Non-pigmented ciliary epithelial cell (primary cell): ENCODE results near the gene EFL1.
A peak's percentile ranks its signal among the peaks of the same experiment; 100 is the strongest.

Source experiments
- DNase-seq: peaks from one replicate; pipeline ENCODE4 v3.0.0-alpha.2; 2010; ENCODE audit warnings: low read depth

The EFL1 gene

DNA sequence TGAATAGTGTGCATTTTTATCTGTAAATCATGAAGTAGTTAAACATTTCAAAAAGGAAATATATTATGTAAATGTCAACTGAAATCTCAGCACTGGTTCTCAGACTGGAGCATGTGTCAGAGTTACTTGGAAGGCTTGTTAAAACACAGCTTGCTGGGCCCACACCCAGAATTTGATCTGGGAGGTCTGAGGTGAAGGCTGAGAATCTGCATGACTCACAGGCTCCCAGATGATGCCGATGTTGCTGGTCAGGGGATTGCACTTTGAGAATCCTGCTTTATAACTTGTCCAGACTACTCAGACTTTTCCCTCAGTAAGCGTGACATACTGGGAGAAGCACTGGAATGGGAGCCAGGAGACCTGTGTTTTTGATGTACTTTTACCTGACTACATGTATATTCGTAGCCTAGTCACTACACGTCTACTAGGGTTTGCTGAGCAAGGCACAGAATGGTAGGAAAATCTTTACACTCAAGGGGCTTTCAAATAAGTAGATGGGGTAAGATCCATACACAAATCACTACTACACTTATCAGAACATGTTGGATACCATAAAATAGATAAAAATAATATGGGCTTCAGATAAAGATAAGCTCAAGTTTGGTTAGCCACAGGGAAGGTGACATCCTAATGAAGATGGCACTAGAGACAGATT is 139.7 kb downstream of the EFL1 start:
- peak; percentile 97 for DNase-seq

DNA sequence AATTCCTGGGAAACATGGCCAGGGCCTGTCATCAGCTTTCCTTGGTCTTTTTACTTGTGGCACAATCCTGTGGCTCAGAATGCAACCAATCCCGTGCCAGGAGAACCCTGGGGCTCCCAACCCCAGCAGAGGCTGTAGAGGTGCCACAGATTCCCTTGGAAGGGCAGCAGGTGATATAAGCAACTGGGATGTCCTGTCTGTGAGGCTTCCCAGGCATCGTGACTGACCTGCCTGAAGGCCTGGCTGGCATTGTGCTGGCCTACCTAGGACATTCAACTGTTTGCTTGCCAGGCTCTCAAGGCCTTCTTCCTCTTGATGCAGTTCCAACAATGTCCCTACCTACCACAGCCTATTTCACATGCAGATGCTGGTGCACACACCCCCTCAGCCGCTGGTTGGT is 144.5 kb downstream of the EFL1 start:
- no peak for DNase-seq

DNA sequence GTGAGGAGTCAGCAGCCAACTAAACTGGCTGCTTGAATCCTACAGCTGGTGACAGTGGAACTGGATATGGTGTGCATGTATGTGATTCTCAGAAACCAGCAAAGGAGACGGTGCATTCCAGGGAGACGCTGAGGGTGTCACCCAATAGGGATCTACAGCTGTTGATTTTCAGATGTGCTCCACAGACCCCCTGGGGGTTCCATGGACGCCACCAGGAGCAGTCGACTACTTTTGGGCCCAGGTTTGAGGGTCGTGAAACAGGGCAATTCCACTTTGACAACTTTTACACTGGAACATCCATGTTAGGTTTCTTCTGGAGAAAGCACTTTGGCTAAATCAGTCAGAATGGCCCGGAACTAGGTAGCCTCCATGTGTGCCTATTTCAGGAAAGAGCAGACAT is 145.2 kb downstream of the EFL1 start:
- no peak for DNase-seq

DNA sequence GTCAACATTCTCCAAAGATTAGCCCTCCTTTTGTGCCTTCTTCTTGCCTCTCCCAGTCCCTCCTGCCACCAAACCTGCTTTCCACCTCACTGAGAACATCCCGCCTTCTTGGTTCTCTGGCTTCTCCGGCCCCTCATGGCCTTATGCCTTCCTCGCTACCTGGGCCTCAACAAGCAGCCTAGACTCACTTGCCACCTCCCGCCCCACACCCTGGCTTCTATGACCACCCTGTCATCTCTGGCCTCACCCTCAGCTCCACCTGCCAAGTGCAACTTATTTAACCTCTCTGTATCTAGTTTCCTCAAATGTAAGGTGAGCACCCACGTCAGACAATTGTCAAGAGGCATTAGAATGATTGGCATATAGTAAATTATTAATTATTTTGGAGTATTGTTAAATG is 147.9 kb downstream of the EFL1 start:
- DNase-seq, result no peak

DNA sequence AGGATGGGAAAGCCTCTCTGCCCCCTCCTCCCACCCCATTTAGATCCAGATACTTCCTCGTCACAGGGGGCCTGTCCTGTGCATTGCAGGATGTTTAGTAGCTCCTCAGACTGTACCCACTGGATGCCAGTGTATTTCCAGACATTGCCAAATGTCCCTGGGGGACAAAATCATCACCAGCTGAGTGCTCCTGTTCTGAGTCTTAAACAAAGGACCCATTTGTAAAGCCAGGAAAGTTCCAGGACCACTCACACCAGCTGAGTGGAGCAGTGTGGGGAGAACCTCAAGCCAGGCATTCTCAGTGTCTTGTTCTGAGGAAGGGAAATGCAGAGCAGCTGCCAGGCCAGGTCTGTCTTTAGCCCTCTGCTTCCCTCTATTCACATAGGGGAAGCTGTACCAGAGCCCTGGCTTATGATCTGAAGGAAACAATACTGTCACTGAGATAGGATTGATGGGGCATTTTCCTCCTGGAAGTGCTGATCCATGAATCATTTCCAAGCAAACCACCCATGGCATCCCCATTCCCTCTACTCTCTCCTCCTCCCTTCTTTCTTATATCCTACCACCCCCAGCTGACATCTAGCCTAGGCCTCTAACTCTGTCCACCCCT is 149.3 kb downstream of the EFL1 start:
- no peak for DNase-seq

DNA sequence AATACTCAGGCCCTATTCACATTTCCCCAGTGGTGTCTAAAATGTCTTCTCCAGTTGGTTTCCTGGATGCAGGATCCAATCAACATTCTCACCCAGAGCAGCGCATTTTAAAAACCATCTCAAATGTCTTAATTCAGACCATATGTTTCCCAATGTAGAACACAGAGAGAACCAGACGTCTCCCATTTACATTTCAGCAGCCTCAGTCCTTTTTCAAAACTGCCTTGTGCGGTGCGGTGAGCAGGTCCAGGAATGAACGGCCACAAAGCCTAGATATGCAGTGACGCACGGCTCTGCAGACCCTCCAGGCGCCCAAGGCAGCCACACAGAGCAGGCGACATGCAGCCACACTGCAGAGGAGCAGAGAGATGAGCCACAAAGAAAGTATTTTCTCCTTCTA is 150.6 kb downstream of the EFL1 start:
- no peak for DNase-seq

DNA sequence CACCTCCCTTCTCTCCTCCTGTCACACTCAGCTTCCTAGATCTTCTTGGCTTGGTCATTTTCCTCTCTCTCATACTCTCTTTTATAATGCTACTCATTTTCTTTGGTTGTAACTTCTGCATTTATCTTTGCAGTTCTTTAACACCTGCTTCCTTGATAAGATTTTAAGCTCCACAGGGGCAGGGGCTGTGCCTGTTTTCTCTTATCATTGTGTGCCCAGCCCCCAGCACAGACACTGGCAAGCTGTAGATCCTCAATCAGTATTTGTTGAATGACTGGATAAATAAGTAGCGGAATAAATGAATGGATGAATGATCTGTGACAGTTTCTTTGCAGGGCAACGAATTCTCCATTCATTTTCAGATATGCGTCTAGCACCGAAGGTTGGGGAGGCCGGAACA is 152.4 kb downstream of the EFL1 start:
- DNase-seq, result no peak

DNA sequence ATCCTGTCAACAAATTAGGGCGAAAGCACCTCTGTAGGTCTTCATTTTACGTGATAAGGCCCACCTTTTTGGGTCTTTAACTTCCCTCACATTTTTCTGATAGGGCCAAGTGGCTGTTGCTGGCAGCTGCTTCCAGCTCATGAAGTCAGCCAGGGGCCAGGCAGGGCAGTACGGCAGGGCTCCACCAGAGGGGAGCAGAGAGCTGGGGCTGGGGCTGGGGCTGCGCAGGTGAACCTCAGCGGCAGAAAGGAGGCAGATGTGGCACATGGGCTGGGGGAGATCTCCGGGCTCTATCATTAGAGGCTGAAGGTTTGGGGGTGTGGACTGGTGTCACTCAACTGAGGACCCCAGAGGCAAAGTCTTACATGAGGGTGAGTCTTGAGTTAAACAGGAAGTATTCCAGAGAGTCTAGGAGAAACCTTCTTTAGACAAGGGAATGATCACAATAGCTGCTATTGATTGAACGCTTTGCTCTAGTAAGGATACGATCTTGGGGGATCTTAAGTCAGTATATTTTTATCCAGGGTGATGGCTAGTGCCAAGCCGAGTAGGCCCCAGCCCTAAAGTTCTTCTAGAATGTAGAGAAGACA is 153.9 kb downstream of the EFL1 start:
- no peak for DNase-seq

DNA sequence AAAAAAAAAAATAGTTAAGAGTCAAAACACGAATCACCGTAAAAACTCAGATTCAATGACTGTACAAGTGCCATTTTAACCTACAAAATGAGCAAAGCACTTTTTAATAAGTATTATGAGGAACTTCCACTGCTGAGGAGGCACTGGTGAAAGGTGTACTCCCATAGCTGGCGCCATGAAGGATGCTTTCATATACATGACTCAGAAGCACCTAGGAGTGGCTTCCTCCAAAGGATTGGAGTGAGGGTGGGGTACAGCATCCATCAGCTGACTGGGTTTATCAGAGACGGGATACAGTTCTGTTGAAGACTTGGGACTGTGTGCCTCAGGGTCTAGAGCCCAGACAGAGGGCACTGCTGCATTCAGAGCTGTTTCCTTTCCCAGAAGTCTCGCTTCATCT is 155.9 kb downstream of the EFL1 start:
- DNase-seq, result no peak

DNA sequence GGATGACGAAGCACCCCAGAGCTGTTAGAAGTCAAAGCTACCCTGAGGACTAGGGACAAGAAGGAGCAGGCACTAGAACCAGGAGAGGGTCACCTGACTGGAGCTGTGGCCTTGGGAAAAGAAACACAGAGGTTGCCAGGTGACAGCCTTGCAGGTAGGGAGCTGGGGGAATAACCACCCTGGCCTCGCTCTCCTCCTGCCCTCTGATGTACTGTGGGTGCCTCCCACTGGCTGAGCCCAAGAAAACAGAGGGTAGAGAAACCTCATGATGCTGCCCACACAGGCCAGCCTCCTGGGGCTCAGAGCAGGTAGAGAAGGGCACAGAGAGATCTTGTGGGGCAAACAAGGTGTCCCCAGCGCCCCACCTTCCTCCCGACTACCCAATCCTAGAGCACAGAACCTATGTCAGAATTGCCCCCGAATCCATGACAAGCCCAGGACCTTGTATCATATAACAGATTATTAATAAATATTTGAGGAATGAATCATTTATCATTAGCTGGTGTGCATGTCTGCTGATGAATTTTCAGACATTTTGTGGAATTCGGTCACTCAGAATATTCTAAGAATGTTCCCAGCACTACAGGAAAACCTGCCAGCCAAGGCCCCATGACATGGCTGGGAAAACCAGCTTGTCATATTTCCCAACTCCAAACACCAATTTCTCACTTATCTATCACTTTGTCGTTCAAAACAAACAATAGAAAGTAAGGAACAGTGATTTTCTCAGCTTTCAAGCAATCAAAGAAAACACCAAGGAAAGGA is 156.9 kb downstream of the EFL1 start:
- peak; percentile 69 for DNase-seq

DNA sequence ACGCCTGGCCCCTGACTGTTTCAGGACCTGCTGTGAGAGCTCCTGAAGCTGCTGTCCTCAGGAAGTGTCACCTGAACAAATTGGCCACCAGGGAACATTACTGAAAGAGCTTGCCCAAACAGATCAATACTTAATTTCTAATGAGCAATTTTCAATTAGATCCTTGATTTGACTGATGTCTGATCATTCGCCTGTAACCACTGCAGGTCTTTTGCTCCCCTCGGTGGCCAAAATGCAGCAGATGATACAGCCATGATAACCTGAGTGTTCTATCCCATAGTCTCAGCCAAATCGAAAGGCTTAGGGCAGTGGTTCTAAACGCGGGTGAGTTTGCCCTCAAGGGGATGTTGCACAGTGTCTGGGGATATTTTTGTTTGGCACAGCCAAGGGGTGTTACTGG is 159.1 kb downstream of the EFL1 start:
- DNase-seq, result no peak

DNA sequence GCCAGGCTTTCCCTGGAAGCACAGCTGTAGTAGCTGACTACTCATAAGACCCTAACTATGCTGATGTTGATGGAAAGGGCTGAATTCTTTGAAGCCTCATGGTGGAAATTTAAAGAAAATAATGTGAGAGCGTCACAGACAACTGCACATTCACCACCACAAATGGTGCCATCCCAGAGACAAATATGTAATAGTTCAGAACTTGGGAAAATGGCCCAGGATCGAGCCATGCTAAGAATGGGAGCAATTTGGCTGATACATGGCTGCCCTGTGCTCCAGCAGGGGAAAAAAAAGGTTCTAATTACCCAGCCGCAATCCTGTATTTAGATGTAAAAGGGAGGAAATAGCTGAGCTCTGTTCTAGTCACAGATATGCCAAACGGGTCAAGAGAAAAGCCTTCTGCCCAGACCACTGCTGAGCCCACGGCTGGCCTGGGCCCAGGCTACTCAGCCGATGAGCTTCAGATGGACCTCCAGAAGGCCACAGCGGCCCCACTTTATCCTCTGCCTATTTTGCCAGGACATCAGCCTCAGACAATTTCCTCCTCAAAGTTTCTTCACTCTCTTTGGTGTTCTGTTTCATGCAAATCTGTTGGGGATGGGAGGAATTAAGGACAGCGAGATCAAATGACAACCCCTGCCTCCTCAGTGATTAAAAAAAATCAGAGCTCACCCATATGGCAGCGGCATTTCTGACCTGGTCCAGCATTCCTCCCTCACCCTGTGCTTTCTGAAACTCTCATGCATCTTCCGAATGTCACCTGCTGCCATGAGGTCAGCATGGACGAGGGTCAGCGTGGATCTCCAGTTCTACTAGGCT is 162.2 kb downstream of the EFL1 start:
- no peak for DNase-seq

DNA sequence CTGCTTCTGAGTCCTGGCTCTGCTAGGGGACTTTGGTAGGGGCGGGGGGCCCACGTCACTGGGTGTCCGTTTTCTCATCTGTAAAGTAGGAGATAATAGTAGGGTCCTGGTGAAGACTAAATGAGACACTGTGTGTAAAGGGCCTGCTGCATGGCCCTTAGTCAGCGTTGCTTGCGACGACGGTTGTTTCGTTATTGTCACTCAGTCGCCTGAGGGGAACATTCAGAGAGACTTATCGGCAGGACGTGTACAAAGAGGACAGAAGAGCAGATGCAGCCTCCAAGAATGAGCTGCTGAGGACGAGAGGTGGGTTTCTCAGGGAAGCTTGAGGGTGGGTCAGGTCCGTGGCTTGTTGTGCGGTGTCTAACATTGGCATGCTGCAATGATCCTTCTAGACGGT is 163.9 kb downstream of the EFL1 start:
- DNase-seq, result no peak

DNA sequence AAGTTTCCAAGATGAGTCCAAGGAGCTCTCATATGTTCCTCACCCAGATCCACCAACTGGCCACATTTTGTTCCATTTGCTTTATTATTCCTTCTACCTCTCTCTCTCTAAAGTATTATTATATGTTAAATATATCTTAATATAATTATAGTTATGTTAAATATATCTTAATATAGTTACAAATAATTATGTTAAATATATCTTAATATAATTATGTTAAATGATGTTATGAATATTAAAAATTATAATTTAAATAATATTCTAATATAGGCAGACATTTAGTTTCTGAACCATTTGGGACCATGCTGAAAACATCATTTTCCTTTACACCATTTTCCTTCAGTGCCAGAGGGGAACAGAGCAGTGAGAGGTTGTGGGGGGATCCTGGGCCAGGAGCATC is 166.7 kb downstream of the EFL1 start:
- DNase-seq, result no peak

DNA sequence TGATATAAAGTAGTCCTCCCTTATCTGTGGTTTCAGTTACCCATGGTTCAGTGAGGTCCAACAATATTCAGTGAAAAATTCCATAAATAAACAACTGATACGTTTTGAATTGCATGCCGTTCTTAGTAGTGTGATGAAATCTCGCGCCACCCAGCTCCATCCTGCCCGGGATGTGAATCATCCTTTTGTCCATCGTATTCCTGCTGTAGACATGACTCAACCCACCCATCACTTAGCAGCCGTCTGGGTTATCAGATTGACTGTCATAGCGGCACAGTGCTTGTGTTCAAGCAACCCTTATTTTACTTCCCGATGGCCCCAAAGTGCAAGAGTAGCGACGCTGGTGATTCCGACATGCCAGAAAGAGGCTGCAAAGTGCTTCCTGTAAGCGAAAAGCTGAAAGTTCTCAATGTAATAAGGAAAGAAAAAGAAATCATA is 168.7 kb downstream of the EFL1 start:
- DNase-seq, result peak; percentile 92

DNA sequence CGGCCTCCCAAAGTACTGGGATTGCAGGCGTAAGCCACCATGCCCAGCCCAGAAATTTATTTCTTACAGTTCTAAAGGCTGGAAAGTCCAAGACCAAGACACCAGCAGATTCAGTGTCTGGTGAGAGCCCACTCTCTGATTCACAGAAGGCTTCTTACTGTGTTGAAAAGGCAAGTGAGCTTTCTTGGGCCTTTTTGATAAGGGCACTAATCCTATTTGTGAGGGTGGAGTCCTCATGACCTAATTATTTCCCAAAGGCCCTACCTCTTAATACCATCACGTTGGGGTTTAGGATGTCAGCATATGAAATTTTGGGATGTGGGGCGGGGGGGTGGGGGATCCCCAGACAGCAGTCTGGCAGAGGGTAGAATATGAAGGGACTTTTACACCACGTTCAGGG is 169.2 kb downstream of the EFL1 start:
- DNase-seq, result no peak

DNA sequence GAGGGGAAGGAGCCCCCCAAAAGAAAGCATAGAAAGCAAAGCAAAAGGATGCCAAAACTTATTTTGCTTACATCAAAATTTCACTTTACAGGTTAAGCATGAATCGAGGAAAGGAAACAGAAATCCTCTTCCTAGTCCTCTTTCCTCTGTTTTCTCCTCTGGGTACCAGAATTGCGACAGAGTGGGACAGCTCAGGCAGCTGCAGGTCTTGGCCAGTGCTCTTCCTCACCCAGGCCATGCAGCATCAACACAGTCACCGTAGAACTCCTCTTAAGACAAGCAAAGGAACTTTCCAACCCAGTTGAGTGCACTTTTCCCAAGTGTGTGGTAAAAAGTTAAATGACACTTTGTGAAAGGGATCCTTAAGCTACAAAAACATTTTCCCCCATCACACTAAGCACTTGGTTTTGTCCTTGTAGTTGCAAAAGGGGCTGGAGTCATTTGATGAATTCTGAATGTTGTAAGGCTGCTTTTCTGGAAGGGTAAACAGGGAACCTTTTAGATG is 170.8 kb downstream of the EFL1 start:
- DNase-seq, result no peak

DNA sequence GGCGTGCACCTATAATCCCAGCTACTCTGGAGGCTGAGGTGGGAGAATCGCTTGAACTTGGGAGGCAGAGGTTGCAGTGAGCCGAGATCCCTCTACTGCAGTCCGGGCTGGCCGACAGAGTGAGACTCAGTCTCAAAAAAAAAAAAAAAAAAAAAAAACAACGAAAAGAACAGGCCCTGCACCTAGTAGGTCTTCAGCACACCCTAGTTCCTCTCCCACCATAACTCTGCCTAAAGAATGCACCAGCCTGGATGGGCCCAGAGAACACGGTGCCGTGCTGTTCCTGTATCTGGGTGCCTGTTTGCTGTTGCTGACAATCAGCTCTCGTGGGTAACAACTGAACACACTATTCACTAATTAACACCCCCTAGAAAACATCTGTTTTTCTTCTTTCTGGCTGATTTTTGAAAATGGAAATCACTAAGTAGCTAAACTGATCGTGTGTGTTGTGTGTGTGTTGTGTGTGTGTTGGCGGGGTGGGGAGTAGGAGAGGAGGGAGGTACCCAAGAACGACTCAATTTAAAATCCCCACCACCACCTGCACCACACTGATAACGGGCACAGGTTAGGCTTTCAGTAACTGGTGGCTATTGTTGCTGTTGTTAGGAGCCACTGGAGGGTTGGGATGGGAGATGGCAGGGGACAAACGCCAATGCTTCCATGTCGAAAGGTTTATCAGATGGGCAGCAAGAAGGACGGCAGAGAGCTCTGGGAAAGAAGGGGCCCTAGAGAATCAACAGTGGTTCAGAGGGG is 176.1 kb downstream of the EFL1 start:
- no peak for DNase-seq

DNA sequence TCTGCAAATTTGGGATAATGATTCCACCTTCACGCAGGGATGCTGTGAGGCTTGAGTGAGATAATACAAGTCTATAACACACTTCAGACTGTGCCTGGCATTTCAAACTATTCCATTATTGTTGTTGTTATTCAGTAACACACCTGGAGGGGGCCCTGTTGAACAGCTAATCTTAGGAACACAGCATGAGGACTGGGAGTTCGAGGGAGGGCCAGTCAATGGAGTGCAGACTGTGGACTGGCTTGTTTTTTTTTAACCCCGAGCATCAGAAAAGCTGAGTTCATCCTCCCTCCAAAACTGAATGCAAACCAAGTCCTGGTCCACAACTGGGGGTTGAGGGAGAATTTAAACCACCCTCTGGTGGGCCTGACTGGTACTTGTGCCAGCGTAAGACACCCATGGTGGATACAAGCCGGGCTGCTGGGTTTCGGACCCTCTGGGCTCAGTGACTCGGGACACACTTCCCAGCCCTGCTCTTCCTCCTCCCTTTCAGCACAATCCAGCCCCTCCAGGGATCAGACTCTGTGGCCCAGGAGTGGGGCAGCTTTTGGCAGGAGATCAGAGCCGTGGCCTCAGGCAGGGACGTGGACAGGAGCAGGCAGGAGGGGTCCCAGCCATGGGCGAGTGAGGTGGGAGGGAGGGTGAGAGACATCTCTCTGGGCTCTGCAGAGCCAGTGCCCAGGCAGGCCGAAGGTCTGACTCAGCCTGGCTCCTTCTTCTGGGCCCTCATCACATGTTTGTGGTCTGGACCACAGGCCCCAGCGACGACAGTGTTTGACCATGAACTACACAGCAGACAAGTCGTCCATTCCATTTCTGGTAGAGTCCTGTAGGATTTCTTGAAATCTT is 180.4 kb downstream of the EFL1 start:
- peak; percentile 87 for DNase-seq

DNA sequence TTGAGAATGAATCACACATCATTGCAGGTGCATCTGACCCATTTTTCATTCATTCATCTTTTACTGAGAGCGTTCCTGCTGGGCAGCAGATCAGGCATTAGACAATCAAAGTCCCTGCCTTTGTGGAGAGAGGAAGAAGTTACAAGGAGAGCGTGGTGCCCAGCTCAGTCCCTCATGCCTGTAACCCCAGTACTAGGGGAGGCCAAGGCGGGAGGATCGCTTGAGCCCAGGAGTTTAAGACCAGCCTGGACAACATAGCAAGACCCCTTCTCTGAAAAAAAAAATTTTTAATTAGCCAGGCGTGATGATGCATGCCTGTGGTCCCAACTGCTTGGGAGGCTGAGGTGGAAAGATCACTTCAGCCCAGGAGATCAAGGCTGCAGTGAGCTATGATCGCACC is 181.8 kb downstream of the EFL1 start:
- DNase-seq, result no peak
